ENCODE measurements around the gene TMPRSS11F.
"Not testable (repeated sequence)": the region's sequence is repeated elsewhere in the genome, so short reads cannot be mapped to it uniquely, and the experiment has no call there.

TMPRSS11F gene

GRCh38 chr4:68129793-68130192, at the start of gene TMPRSS11F:
Gene TMPRSS11F, minus strand, starts transcription at chr4:68129869. Its CDS starts 49 bp downstream, at chr4:68129820.
- DNase-seq = no peak

GRCh38 chr4:68176904-68177303, 47.2 kb upstream of the TMPRSS11F start:
- no peak for DNase-seq

GRCh38 chr4:68176500-68176899, 46.8 kb upstream of the TMPRSS11F start:
- no peak for DNase-seq

- no peak for DNase-seq
Measured at GRCh38 chr4:68175562-68176155, 46.0 kb upstream of the TMPRSS11F start.

GRCh38 chr4:68174389-68174788, 44.7 kb upstream of the TMPRSS11F start:
- DNase-seq = not testable (repeated sequence)

GRCh38 chr4:68172147-68172546, 42.5 kb upstream of the TMPRSS11F start:
- DNase-seq = not testable (repeated sequence)

GRCh38 chr4:68167706-68168105, 38.0 kb upstream of the TMPRSS11F start:
- DNase-seq = no peak

- DNase-seq = no peak
Measured at GRCh38 chr4:68167166-68167565, 37.5 kb upstream of the TMPRSS11F start.

- no peak for DNase-seq
Measured at GRCh38 chr4:68163754-68164153, 34.1 kb upstream of the TMPRSS11F start.

- no peak for DNase-seq
Measured at GRCh38 chr4:68162196-68162595, 32.5 kb upstream of the TMPRSS11F start.

- no peak for DNase-seq
Measured at GRCh38 chr4:68152411-68152810, 22.7 kb upstream of the TMPRSS11F start.

GRCh38 chr4:68148800-68149685, 19.4 kb upstream of the TMPRSS11F start:
- no peak for DNase-seq

- DNase-seq = no peak
Measured at GRCh38 chr4:68147079-68147478, 17.4 kb upstream of the TMPRSS11F start.

- DNase-seq = no peak
Measured at GRCh38 chr4:68145261-68145660, 15.6 kb upstream of the TMPRSS11F start.

GRCh38 chr4:68141852-68142251, 12.2 kb upstream of the TMPRSS11F start:
- DNase-seq = no peak

- no peak for DNase-seq
Measured at GRCh38 chr4:68132342-68132741, 2.7 kb upstream of the TMPRSS11F start.

GRCh38 chr4:68124262-68124661, 5.4 kb downstream of the TMPRSS11F start:
- DNase-seq = no peak

- no peak for DNase-seq
Measured at GRCh38 chr4:68123525-68123924, 6.1 kb downstream of the TMPRSS11F start.

GRCh38 chr4:68119921-68120320, 9.7 kb downstream of the TMPRSS11F start:
- DNase-seq = no peak

GRCh38 chr4:68110441-68110840, 19.2 kb downstream of the TMPRSS11F start:
- no peak for DNase-seq

GRCh38 chr4:68109868-68110267, 19.8 kb downstream of the TMPRSS11F start:
- DNase-seq = no peak

GRCh38 chr4:68082758-68083157, 46.9 kb downstream of the TMPRSS11F start:
- DNase-seq = no peak

- DNase-seq = no peak
Measured at GRCh38 chr4:68079928-68080327, 49.7 kb downstream of the TMPRSS11F start.

- DNase-seq = no peak
Measured at GRCh38 chr4:68077737-68078136, 51.9 kb downstream of the TMPRSS11F start.

Measured in activated CD4-positive, alpha-beta T cell treated with anti-CD3 and anti-CD28 coated beads, Interleukin-2, amount 50 U/mL, for 4 hours (primary cell).